IMR-90 (cell line): ENCODE results near the gene TMEM135.

Experiments used
- BHLHE40 ChIP-seq: fragments of 150-350 bp; IDR thresholded peaks from 2 replicates; pipeline ENCODE4 v1.6.1; 2016; ENCODE audit warnings: mild to moderate bottlenecking, low read depth, low read length
- CTCF ChIP-seq: conservative IDR thresholded peaks from 2 replicates; pipeline ENCODE4 v1.5.1; 2012; ENCODE audit warnings: mild to moderate bottlenecking, low read depth, low read length, improper control_type of control experiment
- MAFK ChIP-seq: IDR thresholded peaks from 2 replicates; pipeline ENCODE4 v1.6.1; 2012; ENCODE audit warnings: low read depth, low read length, improper control_type of control experiment
- POLR2A ChIP-seq: IDR thresholded peaks from 2 replicates; pipeline ENCODE4 v1.6.1; 2012; ENCODE audit warnings: mild to moderate bottlenecking, low read depth, low read length
- RAD21 ChIP-seq: IDR thresholded peaks from 2 replicates; pipeline ENCODE4 v1.6.1; 2012; ENCODE audit warnings: low read length, improper control_type of control experiment
- SMC3 ChIP-seq: fragments of 150-350 bp; IDR thresholded peaks from 2 replicates; pipeline ENCODE4 v1.6.1; 2016; ENCODE audit warnings: low read depth, mild to moderate bottlenecking, antibody characterized with exemption, low read length, moderate library complexity

- no peak for TF ChIP-seq CTCF
- no peak for TF ChIP-seq POLR2A
- TF ChIP-seq BHLHE40 = no peak
- no peak for TF ChIP-seq RAD21
- TF ChIP-seq SMC3 = no peak
- TF ChIP-seq MAFK = no peak
Observed at GRCh38 chr11:87137711-87138110, 100.0 kb downstream of the TMEM135 start.
